ENCODE data around the gene ARSA. TPM values are rescaled to one million over a fixed set of nuclear protein-coding genes. Genes with fewer than 3 reads are reported as not detected.

ARSA gene
- total and polyA plus RNA-seq, 2 donors (not counting 3 experiments of a cell fraction or from before 2014, with no cell fraction given), result 22.3 to 33.6 TPM

DNA sequence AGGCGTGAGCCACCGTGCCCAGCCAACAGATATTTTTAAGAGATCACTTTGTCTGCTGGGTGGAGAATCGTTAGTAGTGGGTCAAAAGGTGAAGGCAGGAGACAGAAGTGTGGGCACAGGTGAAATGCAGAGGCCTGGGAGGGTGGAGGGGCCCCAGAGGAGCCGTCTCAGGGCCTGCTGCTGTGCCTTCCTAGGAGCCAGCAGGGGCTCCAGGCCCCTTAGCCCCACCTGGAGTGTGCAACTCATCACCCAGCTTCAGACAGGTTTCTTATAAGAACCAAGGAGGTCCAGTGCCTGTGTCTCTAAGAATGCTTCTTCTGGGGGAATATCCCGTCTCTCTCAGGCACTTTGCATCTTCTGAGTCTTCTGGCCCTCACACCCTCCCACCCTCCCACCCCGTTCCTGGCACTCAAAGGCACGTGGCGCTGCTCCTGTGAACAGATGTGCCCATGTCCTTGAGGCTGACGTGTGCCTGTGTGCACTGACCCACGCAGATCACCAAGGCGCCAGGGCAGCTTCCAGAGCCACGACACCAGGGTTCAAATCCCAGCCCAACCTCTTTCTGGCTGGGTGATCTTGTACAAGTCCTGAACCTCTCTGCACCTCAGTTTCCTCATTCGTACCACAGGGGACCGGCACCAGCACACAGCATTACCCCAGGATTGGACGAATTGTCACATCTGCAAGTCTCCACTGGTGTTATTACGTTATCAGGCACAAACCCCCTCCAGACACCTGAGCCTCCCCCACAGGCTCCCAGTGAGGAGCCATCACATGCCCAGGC, 3.4 kb downstream of the ARSA start:
- dilution Hi-C loops (cut with MboI; ENCODE audit: extremely low pct_ligation_motif_present, low sequenced_read_pairs) (no loop called here), intact Hi-C loops (cut with micrococcal nuclease) (no loop called here)
- DNase-seq (ENCODE audit: low read depth, low spot score) (no peak), FAIRE-seq (no peak)
- Histone ChIP-seq H3K4me2 (ENCODE audit: insufficient read depth, low read length) (no peak overlapping the region), H3K9ac (replicated peaks; ENCODE audit: extremely low read depth, insufficient read depth, low read length) (no peak overlapping the region), H3K4me3 (replicated peaks in 1 of 3; ENCODE audit: insufficient read depth in 1 of 3, low read depth in 1 of 3, low read length in 3 of 3) (no peak overlapping the region), H2AFZ (ENCODE audit: low read depth, low read length) (no peak overlapping the region), H3K79me2 (ENCODE audit: control insufficient read depth, insufficient read depth, low read length) (no peaks in the 10 kb centered on the region), H3K9me1 (replicated peaks; ENCODE audit: control insufficient read depth, extremely low read depth, insufficient read depth, low read length) (no peaks in the 10 kb centered on the region), H3K27ac (ENCODE audit: insufficient read depth, low read depth, low read length) (no peak overlapping the region), H3K4me1 (ENCODE audit: control insufficient read depth, extremely low read depth, insufficient read depth, low read length) (peaks cover 24% of the 10 kb centered on the region), H3K9me3 (replicated peaks; ENCODE audit: control insufficient read depth, insufficient read depth, low read length) (no peaks in the 10 kb centered on the region), H3K36me3 (ENCODE audit: control insufficient read depth in 2 of 2, extremely low read depth in 1 of 2, insufficient read depth in 2 of 2, low read length in 2 of 2) (no peaks in the 10 kb centered on the region), H3K27me3 (ENCODE audit: control insufficient read depth in 2 of 2, insufficient read depth in 2 of 2, low read length in 2 of 2) (no peaks in the 10 kb centered on the region), H4K20me1 (replicated peaks; ENCODE audit: control insufficient read depth, extremely low read depth, insufficient read depth, low read length) (no peaks in the 10 kb centered on the region)
- POLR2A ChIA-PET, result no interaction called here
- no TSS peak for BruUV-seq (replicated peaks)
- TF ChIP-seq CTCF (IDR thresholded peaks at IDR 0.05; ENCODE audit: extremely low read depth in 1 of 2, insufficient read depth in 1 of 2, low read depth in 1 of 2, low read length in 2 of 2) (no peak), GATA2 (IDR thresholded peaks at IDR 0.05; ENCODE audit: insufficient read depth, insufficient read length, low read depth, low read length) (no peak), JUN (IDR thresholded peaks at IDR 0.05; ENCODE audit: borderline replicate concordance, insufficient read depth, insufficient read length, low read depth) (no peak), FOS (IDR thresholded peaks at IDR 0.05; ENCODE audit: borderline replicate concordance, insufficient read depth, low read length) (no peak), POLR2AphosphoS5 (IDR thresholded peaks at IDR 0.05; ENCODE audit: insufficient read depth, low read depth, low read length) (no peak)
- CTCF ChIA-PET, result interaction anchor here (0.9 to 4.0 kb wide), 2 partner anchors 67 to 69 kb away, joined by 3 to 26 read pairs; no protein-coding TSS in a partner anchor
